Stimulated activated CD4-positive, alpha-beta T cell treated with anti-CD3 and anti-CD28 coated beads, Interleukin-1b, Interleukin-23, amount 100 ng/mL, for 48 hours (primary cell): ENCODE measurements around the gene ST3GAL4.
A peak's percentile ranks its signal among the peaks of the same experiment; 100 is the strongest.
"Not testable (repeated sequence)": the region's sequence is repeated elsewhere in the genome, so short reads cannot be mapped to it uniquely, and the experiment has no call there.

Source experiments
- DNase-seq: peaks from one replicate; pipeline ENCODE4 v3.0.0-alpha.2; 2020

ST3GAL4 gene

DNA sequence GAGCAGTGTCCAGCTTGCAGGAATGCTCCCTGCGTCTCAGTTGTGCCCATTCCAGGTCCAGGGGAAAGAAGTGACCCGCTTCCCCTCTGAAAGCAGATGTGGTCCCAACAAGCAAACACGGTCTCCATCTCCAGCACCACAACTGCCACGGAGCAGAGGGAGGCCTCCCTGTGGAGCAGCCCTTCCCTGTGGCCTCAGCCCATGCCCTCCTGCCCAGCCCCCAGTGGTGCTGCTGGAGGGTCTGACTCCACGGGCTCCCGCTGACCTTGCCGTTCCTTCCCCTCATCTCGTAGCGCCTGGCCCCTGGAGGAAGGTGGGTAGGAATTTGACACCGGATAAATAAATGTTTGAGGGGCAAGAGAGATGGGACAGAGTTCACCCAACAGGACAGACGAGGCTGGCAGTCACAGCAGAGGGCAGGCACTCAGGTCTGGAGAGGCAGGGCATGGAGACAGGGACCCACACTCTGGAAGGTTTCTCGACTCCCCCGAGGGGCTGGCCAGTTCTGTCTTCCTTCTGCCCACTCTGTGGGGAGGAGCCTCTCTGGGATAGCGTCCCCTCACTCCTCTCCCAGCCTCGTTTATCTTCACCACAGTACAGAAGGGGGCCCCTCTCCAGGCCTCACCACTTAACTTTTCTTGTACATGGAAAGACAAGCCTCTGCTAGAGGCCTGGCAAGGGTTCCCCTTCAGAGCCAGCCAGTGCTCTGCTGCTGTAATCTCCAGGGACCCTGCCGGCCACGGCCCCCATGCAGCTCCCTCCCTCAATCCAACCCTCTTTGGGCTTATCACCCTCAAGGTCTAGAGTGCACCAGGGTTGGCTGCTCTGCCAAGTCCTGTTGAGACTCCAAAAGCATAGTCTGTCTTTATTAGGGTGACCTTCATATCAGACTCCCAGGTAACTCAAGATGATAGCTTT, 7.5 kb upstream of the ST3GAL4 start:
- DNase-seq: no peak

DNA sequence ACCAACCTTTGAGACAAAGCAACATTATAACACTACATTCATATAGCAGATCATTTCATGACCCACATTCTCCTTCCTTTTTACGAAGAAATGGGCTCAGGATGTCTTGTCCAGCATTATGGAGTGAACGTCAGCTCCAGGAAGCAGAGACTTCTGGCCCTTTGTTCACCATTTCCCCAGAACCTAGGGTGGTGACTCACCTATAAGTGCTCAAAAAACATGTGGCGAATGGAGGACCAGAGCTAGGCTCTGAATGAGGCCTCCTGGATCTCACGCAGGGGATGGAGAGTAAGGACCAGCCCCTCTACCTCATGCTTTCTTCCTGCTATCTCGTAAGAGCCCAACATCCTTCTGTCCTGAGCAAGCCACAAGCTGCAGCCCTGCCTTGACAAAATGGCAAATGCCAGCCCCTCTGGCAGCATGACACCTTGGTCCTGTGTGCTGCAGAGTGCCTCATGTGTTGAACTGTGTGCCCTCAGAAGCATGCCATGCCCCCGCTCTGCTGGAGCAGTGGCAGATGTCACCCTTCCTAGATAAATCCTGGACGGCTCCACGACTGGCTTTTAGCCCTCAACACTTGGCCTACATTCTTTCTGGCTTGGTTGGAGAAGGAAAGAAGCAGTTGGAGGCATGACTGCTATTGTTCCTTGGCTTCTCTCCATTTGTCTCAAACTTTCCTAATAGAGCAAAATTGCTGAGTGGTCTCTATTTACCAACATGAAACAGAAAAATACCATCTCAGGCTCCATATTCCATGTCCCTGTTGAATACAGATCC, 6.5 kb upstream of the ST3GAL4 start:
- DNase-seq: no peak

DNA sequence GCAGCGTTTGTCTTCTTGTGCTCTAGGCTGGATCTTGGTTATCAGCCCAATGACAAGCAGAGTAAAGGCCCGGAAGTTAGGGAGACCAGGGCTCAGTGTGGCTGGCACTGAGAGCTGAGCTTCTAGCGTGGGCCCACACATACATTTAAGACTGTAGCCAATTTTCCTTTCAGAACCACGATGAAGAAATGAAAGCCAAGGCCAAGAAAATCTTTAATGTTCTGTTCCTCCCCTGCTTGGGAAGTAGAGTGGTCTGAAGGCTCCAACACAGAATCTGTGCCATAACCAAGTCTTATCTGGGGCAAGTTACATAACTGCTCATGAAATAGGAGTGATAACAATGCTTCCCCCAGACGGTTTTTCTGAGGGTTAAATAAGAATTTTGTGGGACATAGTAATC, 4.7 kb upstream of the ST3GAL4 start:
- DNase-seq: no peak

DNA sequence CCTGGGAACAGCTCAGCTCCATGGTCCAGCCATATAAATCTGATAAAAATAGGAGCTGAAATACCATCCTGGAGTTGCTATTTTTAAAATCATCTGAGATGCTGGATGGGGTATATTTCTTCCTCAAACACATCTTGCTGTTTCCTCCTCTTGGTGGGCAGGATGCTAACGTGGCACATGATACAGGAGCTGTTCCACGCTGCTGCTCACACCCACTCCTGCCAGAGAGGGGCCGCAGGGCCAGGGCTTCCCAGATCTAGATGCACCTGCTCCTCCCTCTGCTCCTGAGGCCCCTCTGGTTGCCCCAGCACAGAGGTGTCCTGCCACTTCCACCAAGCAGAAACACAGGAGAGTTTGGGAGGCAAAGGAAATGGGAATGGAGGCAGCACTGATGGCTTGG, 3.3 kb upstream of the ST3GAL4 start:
- no peak for DNase-seq

DNA sequence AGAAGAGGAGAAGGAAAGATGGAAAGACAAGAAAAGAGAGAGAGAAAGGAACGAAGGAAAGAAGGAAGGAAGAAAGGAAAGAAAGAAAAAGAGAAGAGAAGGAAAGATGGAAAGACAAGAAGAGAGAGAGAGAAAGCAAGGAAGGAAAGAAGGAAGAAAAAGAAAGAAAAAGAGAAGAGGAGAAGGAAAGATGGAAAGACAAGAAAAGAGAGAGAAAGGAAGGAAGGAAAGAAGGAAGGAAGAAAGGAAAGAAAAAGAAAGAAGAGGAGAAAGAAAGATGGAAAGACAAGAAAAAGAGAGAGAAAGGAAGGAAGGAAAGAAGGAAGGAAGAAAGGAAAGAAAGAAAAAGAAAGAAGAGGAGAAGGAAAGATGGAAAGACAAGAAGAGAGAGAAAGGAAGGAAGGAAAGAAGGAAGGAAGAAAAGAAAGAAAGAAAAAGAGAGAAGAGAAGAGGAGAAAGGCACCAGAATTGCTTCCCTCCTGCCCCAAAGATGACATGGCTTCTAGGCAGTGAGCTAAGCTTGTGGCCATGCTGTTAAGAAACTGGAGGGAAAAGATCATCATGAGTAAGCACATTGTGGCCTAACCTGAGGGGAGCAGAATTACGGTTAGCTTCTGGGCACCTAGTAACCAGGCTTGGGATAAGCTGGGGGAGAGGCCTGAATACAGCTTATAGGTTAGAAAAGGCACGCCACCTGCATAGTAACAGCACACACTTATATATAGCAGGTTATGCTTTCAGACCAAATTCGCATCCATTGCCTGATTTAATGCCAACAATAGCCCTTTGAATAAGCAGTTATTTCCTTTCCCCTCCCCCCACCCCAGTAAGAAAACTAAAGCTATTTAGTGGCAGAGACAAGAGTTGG, 2.3 kb upstream of the ST3GAL4 start:
- DNase-seq: peak; percentile 41

DNA sequence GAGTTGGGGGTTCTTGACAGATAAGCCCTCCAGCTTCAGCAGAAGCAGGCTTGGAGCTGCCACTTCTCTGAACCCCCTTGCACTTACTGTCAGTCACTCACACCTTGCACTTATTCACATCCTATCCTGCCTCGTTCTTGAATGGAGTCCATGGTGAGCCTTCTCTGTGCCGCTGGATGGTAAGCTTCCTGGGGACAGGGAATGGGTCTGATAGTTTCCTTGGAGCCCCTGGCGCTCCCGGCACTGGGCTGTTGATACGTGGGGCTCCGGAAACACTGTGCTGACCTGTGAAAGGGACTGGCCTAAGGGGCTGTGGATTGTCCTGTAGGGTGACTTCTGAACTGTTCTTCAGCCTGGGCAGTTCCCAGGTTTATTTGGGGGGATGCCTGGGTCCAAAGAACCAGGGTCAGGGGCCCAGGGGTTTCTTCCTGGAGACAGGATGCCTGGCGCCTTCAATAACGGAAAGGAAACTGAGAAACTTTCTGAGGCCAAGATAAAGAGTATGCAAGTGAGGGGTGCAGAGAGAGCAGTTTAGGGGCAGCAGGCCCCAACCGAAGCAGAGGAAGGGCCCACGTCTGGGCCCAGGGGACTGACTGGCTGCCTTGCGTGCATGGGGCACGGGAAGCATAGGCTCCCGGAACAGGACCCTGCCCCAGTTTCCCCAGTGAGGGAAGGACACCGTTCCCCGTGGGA, 709 bp upstream of the ST3GAL4 start:
- DNase-seq: no peak

DNA sequence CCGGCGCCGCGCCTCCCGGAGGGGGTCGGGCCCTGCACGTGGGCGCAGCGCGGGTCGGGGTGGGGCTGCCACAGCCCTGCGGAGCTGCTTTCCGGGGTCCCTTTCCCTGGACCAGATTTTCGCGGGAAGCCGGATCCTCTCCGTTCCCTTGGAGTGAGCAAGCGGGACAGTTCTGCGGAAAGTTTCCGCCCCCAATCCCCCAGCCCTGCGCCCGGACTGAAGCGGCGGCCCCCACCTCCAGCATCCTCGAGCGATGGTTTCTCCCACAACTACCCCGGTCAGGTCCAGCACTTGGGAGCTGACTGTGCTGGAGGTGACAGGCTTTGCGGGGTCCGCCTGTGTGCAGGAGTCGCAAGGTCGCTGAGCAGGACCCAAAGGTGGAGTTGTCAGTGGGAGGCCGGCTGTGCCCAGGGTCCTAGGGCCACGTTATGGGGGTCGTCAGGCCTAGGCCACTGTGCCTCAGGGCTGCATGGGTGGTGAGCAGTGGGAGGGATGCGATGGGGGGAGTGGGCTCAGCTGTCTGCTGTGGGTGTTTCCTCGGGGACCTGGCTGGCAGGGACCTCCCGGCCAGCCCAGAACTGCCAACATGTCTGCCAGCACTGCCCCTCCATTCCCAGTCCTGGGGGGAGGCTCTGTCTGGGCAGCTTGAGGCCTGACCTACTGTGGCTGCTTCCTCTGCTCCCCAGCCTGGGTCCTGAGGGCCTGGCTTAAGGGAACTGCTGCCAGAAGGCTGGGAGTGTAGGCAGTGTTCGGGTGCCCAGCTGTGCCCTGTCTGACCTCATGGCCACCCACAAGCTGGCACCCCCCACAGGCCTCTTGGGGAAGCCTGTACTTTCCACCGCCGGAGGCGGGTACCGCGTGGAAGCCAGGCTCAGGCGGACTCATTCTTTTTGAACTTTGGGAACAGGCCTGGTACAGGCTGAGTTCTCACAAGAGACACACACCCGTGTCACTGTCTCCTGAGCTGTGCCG, 726 bp downstream of the ST3GAL4 start:
- DNase-seq: peak; percentile 22

DNA sequence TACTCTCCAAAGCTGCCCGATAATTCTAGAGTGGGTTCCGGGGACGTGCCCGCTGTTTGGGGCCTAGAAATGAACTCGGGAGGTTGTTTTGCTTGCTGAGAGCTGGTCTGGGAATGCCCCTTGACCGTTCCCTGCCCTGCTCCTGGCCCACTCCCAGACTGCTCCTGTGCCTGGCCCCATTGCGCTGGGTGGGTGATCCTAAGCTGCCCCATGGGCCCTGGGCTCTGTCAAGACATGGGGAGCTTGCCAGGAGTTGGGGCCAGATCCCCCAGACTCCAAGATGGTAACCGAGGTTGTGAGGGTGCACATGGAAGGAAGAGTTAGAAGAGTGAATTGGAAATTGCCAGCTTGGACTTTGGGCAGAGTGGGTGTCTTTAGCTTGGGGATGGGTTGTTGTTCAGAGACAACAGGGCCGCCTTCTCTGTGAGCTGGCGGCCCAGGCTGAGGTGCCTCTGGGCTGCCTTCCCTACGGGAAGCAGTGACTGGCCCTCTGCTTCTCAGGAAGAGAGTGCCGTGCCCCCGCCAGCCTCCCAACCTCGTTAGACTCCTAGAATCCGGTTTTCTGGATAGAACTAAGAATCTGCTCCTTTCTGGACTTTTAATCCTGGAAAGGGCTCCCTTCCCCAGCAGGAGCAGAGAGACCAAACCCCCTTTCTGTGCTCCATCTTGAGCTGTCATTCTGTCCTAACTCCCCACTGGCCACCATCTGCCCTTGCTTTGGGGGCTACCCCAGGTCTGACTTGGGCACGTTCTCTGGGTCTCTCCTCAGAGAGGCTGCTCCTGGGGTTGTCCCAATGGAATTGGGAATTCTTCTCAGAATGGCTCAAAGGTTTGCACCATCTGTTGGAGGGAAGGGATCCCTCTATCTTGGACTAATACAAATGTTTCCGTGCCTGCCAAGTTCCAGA, 1.8 kb downstream of the ST3GAL4 start:
- DNase-seq: no peak

DNA sequence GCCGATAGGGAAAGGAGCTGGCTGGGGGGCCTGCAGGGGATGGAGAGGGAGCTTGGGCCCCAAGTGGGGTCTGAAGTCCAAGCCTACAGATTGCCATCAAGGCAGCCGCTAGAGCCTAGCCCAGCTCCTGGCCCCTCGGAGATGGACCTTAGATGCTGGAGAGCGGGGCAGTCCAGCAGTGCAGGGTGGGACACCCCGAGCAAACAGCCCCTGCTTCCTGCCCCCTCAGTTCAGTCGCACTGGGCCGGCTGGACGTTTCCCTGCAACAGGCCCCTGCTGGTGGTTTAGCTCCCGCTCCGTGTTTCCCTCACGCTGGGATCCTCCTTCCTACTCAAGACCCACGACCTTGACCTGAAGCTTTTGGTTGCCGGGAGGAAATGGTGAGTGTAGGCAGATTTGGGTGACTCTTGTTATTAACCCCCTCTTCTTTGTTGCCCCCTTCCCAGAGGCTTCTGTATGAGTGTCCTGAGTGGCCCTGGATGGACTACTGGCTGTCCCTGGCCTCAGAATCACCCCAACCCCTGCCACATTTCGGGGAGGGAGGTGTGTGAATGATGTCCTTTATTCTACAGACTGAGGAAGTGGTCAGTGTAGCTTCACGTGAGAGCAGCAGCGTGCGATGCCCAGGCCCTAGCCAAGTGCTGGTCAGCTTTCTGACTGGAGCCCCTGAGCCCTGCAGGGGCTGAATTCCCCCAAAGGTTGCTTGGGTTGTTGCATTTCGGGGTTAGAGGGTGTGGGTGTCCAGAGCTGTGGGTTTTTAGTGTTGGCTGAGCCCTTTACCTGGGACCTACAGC, 2.7 kb downstream of the ST3GAL4 start:
- DNase-seq: no peak

DNA sequence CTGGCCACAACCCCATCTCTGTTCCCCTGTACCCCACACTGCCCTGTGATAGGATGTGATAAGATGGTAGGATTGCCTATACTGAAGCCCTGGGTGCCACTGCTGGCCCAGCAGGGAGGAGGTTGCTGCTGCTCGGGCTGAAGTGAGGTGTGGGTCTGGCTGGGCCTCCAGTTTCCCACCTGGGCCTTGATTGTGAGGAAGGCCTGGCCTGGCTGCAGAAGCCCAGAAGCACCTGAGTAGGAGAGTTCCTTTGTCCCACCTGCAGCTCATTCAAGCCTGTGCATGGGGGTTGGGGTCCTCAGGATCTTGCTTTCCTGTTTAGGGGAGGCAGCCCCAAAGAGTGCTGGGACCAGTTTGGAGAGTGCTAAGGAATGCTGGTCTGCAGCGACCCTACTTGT, 3.3 kb downstream of the ST3GAL4 start:
- no peak for DNase-seq

DNA sequence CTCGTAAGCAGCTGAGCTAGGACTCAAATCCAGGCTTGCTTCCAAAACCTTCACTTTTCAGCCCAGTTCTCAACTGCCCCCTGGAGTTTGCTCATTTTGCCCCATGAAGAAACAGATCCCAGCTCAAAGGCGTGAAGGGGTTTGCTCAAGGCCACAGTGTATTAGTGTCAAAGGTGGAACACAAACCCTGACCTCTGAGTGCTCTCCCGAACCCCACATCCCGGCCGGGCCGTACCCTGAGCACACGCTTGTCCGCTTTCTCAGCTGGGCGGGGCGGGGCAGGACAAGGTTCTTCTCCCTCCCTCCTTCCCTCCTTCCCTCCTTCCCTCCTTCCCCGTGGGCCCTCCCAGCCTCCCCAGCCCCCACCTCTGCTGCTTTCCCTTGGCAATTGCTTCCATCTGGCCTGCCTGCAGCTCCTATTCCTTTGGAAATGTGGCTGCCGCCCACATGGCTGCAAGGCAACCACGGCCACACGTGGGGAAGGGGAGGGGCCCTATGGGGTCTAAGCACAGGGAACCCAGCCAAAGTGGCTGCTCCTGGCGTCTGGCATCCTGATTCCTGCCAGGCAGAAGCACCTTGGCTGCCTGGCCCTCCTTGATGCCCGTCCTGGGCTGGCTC, 4.1 kb downstream of the ST3GAL4 start:
- no peak for DNase-seq

DNA sequence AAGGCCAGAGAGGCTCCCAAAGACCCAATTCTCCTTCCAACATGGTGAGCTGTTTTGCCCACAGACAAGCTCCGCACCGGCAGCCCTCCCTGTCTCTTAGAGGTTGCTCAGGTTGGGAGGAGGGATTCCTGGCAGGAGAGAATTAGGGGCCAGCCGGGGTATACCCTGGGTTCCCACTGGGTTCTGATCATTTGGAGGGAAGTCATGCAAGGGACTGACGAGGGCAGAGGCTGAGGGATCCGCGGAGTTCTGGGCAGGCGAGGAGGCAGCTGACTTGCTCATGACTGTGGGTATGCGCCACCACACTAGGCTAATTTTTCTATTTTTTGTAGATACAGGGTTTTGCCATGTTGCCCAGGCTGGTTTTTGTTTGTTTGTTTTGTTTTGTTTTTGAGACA, 4.6 kb downstream of the ST3GAL4 start:
- DNase-seq: no peak

DNA sequence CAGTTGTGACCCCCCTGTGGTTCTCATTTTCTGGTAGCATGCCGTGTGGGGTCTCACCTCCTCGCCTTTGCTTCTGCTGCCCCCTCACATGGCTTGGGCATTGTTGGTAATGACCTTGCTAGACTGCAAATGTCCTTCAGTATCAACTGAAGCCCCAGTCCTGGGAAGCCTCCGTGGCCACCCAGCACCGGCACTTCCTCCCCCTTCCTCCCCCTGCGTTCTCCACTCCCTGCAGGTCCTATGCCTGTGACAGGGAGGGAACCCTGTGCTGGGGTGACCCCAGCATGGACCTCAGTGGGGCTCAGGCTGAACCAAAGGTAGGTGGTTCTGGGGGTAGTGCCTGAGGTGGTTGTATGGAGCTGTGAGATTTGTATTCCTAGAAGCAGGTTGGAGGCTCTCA, 5.9 kb downstream of the ST3GAL4 start:
- no peak for DNase-seq

DNA sequence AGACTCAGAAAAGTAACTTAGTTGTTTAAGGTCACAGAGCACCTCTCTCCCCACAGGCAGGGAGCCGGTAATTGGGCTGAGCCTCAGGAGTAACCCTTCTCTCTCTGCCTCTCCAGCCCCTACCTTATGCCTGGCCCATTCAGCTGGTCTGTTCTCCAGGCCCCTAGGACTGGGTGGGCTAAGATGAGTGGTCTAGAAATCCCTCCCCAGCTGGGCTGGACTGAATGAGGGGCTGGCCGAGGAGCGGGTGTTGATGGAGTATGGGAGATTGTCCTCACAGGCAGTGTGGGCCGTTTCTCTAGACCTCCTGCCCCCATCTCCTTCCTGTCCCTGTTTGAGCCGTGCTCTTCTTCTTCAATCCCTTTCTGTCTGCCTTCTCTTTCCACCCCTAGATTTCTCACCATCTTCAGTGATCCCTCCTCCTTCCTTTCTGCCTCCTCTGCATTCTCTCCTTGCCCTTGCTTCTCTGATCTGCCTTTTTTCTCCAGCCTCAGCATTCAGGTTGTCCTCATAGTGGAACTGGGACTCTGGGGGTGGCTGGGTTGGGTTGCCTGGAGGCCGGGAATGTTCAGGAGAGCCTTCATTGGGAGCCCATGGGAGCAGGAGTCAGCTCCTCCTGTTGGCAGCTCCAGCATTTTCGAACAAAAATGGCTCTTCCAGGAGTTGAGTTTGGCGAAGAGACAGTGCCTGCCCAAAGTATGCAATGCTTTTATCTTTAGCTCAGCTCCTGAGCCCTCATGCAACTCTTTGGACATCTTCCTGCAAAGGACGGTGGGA, 7.6 kb downstream of the ST3GAL4 start:
- DNase-seq: no peak

DNA sequence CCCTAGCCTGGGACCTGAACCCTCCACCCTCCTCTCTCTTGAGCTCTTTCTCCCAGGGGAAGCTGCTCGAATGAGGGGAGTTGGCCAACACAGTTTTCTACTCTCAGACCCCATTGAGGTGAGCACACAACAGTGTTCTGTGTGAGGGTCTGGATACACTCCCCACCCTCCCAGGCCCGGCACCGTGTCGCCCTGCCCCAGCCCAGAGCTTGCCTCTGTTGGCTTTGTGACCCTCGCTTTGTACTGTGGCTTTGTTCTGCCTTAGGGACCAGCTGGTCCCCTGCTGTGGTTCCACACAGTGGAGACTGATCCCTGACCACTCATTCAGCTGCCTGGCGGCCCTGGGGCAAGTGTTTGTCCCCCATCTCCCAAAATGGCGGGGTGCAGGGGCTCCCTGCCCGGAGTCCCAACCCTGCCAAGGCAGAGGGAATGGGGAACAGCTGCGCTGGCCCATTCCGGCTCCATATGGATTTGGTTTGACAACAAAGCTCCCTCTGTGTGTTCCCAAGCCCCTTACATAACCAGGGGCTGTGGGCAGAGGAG, 8.3 kb downstream of the ST3GAL4 start:
- DNase-seq: no peak

DNA sequence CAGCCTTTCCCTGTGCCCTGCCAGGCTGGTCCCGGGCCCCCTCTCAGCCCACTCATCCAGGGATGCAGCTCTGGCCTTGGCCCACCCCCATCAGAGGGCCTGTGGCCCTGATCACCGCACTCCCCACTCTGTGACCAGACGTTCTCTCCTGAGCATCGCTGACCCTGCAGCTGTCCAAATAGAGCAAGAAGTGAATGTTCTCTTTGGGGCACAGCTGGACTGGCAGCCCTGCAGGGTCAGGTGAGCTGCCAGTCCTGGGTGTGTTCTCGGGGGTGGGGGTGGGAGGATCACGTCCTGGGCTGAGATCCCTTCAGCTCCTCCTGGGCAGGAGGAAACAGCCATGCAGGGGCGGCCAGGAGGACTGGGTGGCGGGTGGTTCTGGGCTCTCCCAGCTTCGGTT, 9.2 kb downstream of the ST3GAL4 start:
- not testable (repeated sequence) for DNase-seq

DNA sequence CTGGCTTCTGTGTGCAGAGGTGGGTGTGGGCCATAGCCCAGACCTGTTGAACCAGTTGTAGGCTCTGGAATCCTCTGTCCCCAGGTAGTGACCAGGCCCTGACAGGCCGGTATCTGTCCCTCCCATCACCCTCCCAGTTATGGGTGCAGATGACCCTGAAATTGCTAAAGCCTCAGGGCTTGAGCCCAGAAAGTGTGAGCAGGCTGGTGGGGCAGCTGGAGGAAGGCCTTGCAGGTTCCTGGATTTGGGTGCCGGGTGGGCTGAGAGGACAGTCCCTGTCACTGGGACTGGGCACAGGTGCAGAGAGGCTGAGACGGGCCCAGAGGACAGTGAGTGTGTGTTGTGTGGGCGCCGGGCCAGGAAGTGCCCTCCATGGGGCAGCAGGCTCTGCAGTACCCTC, 10.0 kb downstream of the ST3GAL4 start:
- not testable (repeated sequence) for DNase-seq
